Measurements from ENCODE around the gene ARPC3. TPM values are rescaled to one million over a fixed set of nuclear protein-coding genes. Genes with fewer than 3 reads are reported as not detected.
"Not testable (repeated sequence)": the region's sequence is repeated elsewhere in the genome, so short reads cannot be mapped to it uniquely, and the experiment has no call there.

The ARPC3 gene
- total RNA-seq, 1 experiment from 2014 or later = 188 TPM

GRCh38 chr12:110405126-110405662 is 44.9 kb downstream of the ARPC3 start:
- not testable (repeated sequence) for H3K56ac ChIP-seq (ENCODE audit: insufficient read length, low read depth, low read length); H4K91ac ChIP-seq (ENCODE audit: insufficient read length, low read depth, low read length); H3K9me3 ChIP-seq (ENCODE audit: control insufficient read depth, low read depth, low read length); H3K4me1 Mint-ChIP-seq; H3K18ac ChIP-seq (ENCODE audit: insufficient read length, low read depth, low read length); H2BK12ac ChIP-seq (ENCODE audit: insufficient read length, low read depth, low read length); H4K20me1 ChIP-seq (ENCODE audit: control insufficient read depth, insufficient read depth, insufficient read length); H3K27me3 Mint-ChIP-seq (ENCODE audit: low read depth); H3K4me3 Mint-ChIP-seq; H2BK20ac ChIP-seq (ENCODE audit: low read depth, low read length, poor library complexity, severe bottlenecking); H2AFZ ChIP-seq (ENCODE audit: low read length); H3K9ac ChIP-seq (ENCODE audit: extremely low read depth, insufficient read length, low read length); H3K9me3 Mint-ChIP-seq; H2BK15ac ChIP-seq (ENCODE audit: low read depth, low read length); H2BK120ac ChIP-seq (ENCODE audit: low read depth, low read length, poor library complexity, severe bottlenecking); H3K4me2 ChIP-seq (ENCODE audit: insufficient read depth, insufficient read length, low read length); H3K4ac ChIP-seq (ENCODE audit: low read depth, low read length); H2BK5ac ChIP-seq (ENCODE audit: insufficient read length, low read length); H3K27ac ChIP-seq (ENCODE audit: insufficient read length, low read depth, low read length); H3K14ac ChIP-seq (ENCODE audit: insufficient read depth, low read length); H4K5ac ChIP-seq (ENCODE audit: insufficient read length, low read depth, low read length); H3K27ac Mint-ChIP-seq; H3T11ph ChIP-seq (ENCODE audit: low read length); H3K4me1 ChIP-seq (ENCODE audit: insufficient read depth, low read length); H2AK5ac ChIP-seq (ENCODE audit: insufficient read length, low read length); H4K8ac ChIP-seq (replicated peaks; ENCODE audit: insufficient read length, low read depth, low read length); H3K79me1 ChIP-seq (ENCODE audit: insufficient read depth, low read depth, low read length, poor library complexity, severe bottlenecking); H3K27me3 ChIP-seq (ENCODE audit: insufficient read depth, low read length); H3K23me2 ChIP-seq (ENCODE audit: insufficient read length, low read depth, low read length, poor library complexity, severe bottlenecking); DNase-seq; H3K23ac ChIP-seq (ENCODE audit: insufficient read length, low read depth, low read length)
- peaks cover 14 to 21% (median 18%) of the 10 kb centered on the region in 3 experiments; a peak in 6 of 7 replicates for H3K36me3 Mint-ChIP-seq (ENCODE audit: insufficient read depth in 1 of 3, low read depth in 3 of 3)
- WGBS (ENCODE audit: extremely low coverage, insufficient read length, low lambda C conversion rate) = no CpG with 5 or more reads among the region's 16 CpGs
- peaks cover 20% of the 10 kb centered on the region; the same call in 1 of the 2 replicates for H3K79me2 ChIP-seq (ENCODE audit: insufficient read depth, low read length)
